ENCODE data around the gene PRKN.

The PRKN gene

GRCh38 chr6:161598896-161599295 is 1128.7 kb downstream of the PRKN start:
- Histone ChIP-seq H3K79me2 (ENCODE audit: insufficient read depth, low read length) (no peaks in the 10 kb centered on the region), H3K9ac (ENCODE audit: low read depth, low read length) (no peak overlapping the region), H3K27me3 (ENCODE audit: insufficient read depth, low read length, poor library complexity) (no peaks in the 10 kb centered on the region), H3K4me1 (ENCODE audit: insufficient read depth, low read length) (no peaks in the 10 kb centered on the region), H3K4me2 (ENCODE audit: insufficient read depth, low read length) (no peak overlapping the region), H3K36me3 (ENCODE audit: insufficient read depth, low read length) (no peaks in the 10 kb centered on the region), H3K27ac (ENCODE audit: low read length) (no peak overlapping the region), H3K4me3 (ENCODE audit: low read depth in 1 of 2, low read length in 2 of 2) (no peak overlapping the region), H3K9me3 (ENCODE audit: insufficient read depth, low read length, severe bottlenecking) (no peaks in the 10 kb centered on the region), H2AFZ (ENCODE audit: low read depth, low read length) (no peak overlapping the region), H4K20me1 (ENCODE audit: insufficient read depth, low read length) (no peaks in the 10 kb centered on the region)
- ATAC-seq (ENCODE audit: insufficient read depth, low read depth): no peak
- no peak for TF ChIP-seq CTCF (IDR thresholded peaks at IDR 0.05; ENCODE audit: borderline replicate concordance, extremely low read depth, low read length, poor library complexity, severe bottlenecking)
- TF ChIP-seq EZH2 (IDR thresholded peaks at IDR 0.05; ENCODE audit: borderline replicate concordance, low read depth, low read length, severe bottlenecking): no peak
- no peak for DNase-seq

- no peak for ATAC-seq (ENCODE audit: insufficient read depth, low read depth)
- no peak overlapping the region for H3K4me2 ChIP-seq (ENCODE audit: insufficient read depth, low read length)
- no peaks in the 10 kb centered on the region for H3K27me3 ChIP-seq (ENCODE audit: insufficient read depth, low read length, poor library complexity)
- H3K9me3 ChIP-seq (ENCODE audit: insufficient read depth, low read length, severe bottlenecking): no peaks in the 10 kb centered on the region
- H3K27ac ChIP-seq (ENCODE audit: low read length): no peak overlapping the region
- no peaks in the 10 kb centered on the region for H3K79me2 ChIP-seq (ENCODE audit: insufficient read depth, low read length)
- H3K4me1 ChIP-seq (ENCODE audit: insufficient read depth, low read length): no peaks in the 10 kb centered on the region
- H4K20me1 ChIP-seq (ENCODE audit: insufficient read depth, low read length): no peaks in the 10 kb centered on the region
- no peak overlapping the region for H3K9ac ChIP-seq (ENCODE audit: low read depth, low read length)
- H3K36me3 ChIP-seq (ENCODE audit: insufficient read depth, low read length): no peaks in the 10 kb centered on the region
- no peak overlapping the region for H3K4me3 ChIP-seq (ENCODE audit: low read depth in 1 of 2, low read length in 2 of 2)
- no peak overlapping the region for H2AFZ ChIP-seq (ENCODE audit: low read depth, low read length)
- TF ChIP-seq CTCF (IDR thresholded peaks at IDR 0.05; ENCODE audit: borderline replicate concordance, extremely low read depth, low read length, poor library complexity, severe bottlenecking) (no peak), EZH2 (IDR thresholded peaks at IDR 0.05; ENCODE audit: borderline replicate concordance, low read depth, low read length, severe bottlenecking) (no peak)
- DNase-seq: no peak
These were observed 1130.6 kb downstream of the PRKN start for GRCh38 chr6:161596807-161597520.

DNA sequence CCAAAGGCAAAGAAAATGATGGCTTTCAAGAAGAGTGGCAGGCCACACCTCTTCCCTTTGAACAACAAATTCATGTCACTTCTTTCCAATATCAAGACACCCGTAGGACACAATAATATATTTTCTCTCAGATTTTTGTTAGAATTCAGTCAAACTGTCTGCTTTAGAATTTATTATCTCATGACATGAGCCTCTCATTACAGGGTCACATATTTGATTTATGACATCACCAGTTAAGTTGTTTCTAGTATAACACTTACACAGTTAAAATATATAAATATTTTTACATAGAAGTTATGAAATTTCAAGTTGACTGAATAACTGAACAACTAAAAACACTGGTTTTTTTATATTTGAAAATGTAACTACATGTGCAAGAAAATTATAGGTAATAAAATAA is 1133.2 kb downstream of the PRKN start:
- no peaks in the 10 kb centered on the region for H3K79me2 ChIP-seq (ENCODE audit: insufficient read depth, low read length)
- ATAC-seq (ENCODE audit: insufficient read depth, low read depth) (no peak), DNase-seq (no peak)
- H3K4me3 ChIP-seq (ENCODE audit: low read depth in 1 of 2, low read length in 2 of 2): no peak overlapping the region
- no peaks in the 10 kb centered on the region for H3K27me3 ChIP-seq (ENCODE audit: insufficient read depth, low read length, poor library complexity)
- no peak for TF ChIP-seq CTCF (IDR thresholded peaks at IDR 0.05; ENCODE audit: borderline replicate concordance, extremely low read depth, low read length, poor library complexity, severe bottlenecking)
- TF ChIP-seq EZH2 (IDR thresholded peaks at IDR 0.05; ENCODE audit: borderline replicate concordance, low read depth, low read length, severe bottlenecking): no peak
- H3K9me3 ChIP-seq (ENCODE audit: insufficient read depth, low read length, severe bottlenecking): no peaks in the 10 kb centered on the region
- no peaks in the 10 kb centered on the region for H4K20me1 ChIP-seq (ENCODE audit: insufficient read depth, low read length)
- no peaks in the 10 kb centered on the region for H3K4me1 ChIP-seq (ENCODE audit: insufficient read depth, low read length)
- no peak overlapping the region for H3K27ac ChIP-seq (ENCODE audit: low read length)
- no peak overlapping the region for H3K9ac ChIP-seq (ENCODE audit: low read depth, low read length)
- H3K4me2 ChIP-seq (ENCODE audit: insufficient read depth, low read length): no peak overlapping the region
- no peaks in the 10 kb centered on the region for H3K36me3 ChIP-seq (ENCODE audit: insufficient read depth, low read length)
- no peak overlapping the region for H2AFZ ChIP-seq (ENCODE audit: low read depth, low read length)

Data from DND-41 (cell line).